ENCODE data around the gene DLX1. TPM values are rescaled to one million over a fixed set of nuclear protein-coding genes. Genes with fewer than 3 reads are reported as not detected.

DLX1 gene
- total RNA-seq, 1 donor from 2014 or later: not detected

DNA sequence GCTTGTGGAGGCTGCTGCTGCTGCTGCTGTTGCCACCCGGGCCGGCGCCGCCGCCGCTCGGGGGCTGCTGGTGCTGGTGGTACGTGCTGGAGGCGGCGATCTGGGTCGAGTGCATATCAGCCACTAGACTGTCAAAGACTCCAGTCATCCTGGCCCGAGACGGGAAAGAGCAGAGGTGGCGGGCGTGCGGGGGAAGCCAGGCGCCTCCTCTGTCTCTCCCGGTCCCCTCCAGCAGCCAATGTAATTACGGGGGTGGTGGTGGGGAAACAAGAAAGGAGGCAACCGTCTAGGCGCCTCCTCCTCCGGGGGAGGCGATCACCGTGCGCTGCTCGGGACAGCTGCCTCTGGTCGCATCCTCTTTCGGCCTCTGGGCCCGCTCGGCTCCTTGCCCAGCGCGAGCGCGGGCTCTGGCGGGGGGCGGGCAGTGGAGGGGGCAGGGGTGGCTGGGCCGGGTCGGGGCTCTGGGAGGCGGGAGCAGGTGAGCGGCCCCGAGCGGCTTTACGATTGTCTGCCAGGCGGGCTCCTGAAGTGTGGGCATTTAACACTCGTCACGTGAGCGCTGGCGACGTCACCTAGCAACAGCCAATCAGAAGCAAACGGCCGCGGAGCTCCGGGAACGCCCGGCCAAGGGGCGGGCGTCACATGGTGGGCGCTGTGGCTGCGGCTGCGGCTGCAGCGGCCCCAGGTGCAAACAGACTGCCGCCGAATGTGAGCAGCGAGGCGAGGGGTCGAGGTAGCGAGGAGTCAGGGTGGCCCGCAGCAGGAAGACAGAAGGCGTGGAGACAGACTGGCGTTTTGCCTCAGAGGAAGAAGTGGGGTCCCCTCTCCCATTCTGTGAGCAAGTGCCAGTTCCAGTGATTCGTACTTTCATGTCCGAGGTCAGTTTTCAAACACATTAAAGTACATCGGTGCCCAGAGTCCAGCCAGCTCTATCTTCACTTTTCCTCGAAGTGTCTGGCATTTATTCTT lies 17.4 kb downstream of the DLX1 start, which contains the start of gene DLX2:
DLX2 (minus strand) TSS at position 510 of the 969 bp plus-strand sequence; CDS start at position 148, 362 bp downstream.
- H3K27me3 ChIP-seq: peaks cover 62% of the 10 kb centered on the region
- intact Hi-C loops (cut with DNase I): loop anchor here (2.0 kb wide), 1 partner anchor 16 kb away; no protein-coding TSS in a partner anchor

DNA sequence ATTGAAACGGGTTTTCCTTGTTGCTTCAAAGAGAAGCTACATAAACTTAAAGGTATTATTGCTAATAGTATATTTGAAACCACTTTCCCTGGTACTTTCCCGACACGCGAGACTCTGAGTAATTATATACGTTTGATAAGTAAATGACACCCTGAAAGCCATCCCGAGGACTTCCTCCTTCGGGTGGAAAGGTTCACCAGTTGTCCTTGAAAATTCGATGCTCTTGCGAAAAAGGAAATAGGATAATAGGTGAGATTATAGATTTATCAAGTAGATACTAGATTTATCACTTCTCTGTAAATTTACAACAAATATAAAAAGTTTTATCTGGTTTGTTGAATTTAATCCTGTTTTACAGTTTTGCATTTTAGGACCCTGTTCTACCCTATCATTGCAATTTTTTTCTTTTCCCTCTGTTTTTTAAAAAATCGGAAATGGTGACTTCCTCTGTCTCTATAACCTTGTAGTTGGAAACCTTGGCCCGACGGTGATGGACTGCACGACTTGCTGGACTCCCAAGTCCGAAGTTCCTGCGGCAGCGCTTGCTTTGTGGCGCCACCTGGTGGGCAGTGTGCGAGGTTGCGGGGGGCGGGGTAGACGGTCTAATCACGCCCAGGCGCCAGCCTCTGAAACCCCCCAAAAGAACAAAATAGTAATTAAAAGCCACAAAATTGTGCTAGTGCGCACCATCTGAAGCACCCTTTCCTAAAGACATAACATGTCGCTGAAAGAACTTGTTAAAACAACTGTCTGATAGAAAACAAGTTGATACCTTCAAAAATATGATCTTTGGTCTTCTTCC lies 18.4 kb downstream of the DLX1 start:
- TF ChIP-seq, protein P1, sequence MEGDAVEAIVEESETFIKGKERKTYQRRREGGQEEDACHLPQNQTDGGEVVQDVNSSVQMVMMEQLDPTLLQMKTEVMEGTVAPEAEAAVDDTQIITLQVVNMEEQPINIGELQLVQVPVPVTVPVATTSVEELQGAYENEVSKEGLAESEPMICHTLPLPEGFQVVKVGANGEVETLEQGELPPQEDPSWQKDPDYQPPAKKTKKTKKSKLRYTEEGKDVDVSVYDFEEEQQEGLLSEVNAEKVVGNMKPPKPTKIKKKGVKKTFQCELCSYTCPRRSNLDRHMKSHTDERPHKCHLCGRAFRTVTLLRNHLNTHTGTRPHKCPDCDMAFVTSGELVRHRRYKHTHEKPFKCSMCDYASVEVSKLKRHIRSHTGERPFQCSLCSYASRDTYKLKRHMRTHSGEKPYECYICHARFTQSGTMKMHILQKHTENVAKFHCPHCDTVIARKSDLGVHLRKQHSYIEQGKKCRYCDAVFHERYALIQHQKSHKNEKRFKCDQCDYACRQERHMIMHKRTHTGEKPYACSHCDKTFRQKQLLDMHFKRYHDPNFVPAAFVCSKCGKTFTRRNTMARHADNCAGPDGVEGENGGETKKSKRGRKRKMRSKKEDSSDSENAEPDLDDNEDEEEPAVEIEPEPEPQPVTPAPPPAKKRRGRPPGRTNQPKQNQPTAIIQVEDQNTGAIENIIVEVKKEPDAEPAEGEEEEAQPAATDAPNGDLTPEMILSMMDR (IDR thresholded peaks at IDR 0.05): peak; percentile 59 to 65 (median 63)
- Histone ChIP-seq H3K27me3 (peaks cover 55% of the 10 kb centered on the region), H3K4me3 (peak overlapping the region; percentile 50 to 67), H3K9me3 (no peaks in the 10 kb centered on the region), H3K36me3 (no peaks in the 10 kb centered on the region), H3K4me1 (peaks cover 13 to 39% of the 10 kb centered on the region in 2 donors), H3K27ac (no peak overlapping the region)
- intact Hi-C loops (cut with DNase I): loop anchor here (2.0 kb wide), 1 partner anchor 17 kb away; no protein-coding TSS in a partner anchor
- peak in 1 of 2 donors; percentile 82 for DNase-seq (ENCODE audit: low spot score in 2 of 2)

More for the DNA sequence above, 17.4 kb downstream of the DLX1 start, which contains the start of gene DLX2:
- Histone ChIP-seq H3K36me3 (no peaks in the 10 kb centered on the region), H3K27ac (no peak within 1 kb of the TSS), H3K4me1 (peaks cover 14 to 40% of the 10 kb centered on the region in 2 donors), H3K4me3 (peak within 1 kb of the TSS; percentile 50 to 67), H3K9me3 (no peaks in the 10 kb centered on the region)
- DNase-seq (ENCODE audit: low spot score in 2 of 2): peak; percentile 36 to 67
- TF ChIP-seq, protein P1 (IDR thresholded peaks at IDR 0.05): no peak

DNA sequence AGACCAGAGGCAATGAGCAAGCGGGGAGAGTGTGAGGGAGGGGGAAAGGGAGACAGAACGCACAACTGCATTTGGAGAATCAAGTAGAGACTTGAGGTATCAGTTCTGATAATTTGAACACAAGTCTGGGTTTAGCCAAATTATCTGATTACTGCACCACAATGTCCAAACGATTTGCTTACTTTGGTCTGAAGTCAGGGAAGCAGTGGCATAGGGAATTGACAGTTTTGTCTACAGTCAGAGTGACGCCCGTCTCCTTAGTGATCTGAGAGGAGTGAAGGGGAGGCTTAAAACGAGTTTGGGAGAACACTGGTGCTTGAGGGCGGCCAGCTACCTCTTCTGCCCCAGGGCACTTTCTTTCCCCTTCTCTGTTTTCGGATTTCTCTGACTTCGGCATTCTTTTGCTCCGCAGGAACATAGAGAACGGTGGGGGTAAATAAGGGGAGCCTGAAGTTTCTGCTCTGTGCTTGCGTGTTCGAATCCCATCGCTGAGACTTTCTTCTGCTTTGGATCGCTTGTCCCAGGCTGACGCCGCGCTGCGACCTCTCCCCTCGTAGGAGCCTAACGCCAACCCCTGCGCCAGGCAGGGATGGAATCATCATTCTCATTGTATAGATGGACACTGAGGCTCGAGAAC lies 20.3 kb downstream of the DLX1 start:
- H3K36me3 ChIP-seq: no peaks in the 10 kb centered on the region
- TF ChIP-seq, protein P1 (IDR thresholded peaks at IDR 0.05): no peak
- DNase-seq (ENCODE audit: low spot score in 2 of 2): no peak
- H3K27ac ChIP-seq: no peak overlapping the region
- peaks cover 0 to 22% of the 10 kb centered on the region in 2 donors for H3K4me1 ChIP-seq
- intact Hi-C loops (cut with DNase I): loop anchor here (5.0 kb wide), 1 partner anchor 293 kb away; no protein-coding TSS in a partner anchor
- peak overlapping the region; percentile 39 for H3K4me3 ChIP-seq
- H3K27me3 ChIP-seq: peaks cover 43% of the 10 kb centered on the region
- no peaks in the 10 kb centered on the region for H3K9me3 ChIP-seq

DNA sequence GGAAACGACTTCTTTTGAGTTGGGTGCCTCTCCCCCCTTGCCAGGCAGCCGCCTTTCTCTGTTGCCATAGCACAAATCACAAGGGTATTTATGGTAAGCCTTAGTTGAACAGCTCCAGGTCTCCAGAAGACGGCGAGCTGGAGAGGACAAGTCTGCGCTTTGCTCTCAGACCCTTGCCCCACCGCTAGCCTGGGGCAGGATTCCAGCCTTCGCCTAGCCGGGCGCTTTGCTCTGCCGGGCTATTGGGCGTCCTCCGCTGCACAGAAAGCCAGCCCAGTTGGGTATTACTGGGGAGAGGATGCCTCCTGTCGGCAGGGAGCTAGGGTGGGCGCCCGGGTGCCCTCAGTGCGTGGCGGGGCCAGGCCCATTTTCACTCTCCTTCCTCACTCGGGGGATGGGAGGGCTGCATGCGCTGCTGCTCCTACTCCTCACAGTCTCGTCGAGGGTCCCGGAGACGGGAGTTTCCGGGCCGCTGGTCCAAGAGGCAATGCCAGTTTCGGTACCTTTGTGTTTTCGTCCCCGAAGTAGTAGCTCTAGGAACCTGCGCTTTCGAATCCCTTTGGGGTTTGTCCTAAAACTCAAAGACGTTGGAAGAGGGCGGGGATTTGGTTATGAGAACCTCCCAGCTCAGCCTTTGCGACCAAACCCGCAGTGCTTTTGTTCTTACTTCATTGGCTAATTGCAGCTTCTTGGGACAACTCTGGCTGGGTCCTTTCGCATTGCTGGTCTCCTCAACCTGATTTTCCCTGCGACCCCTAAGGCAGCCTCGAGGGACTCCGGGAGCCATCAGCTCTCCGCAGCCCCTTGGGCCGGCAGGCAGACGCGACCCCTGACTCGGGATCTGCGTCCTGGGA lies 21.0 kb downstream of the DLX1 start:
- no peak overlapping the region for H3K27ac ChIP-seq
- no peaks in the 10 kb centered on the region for H3K9me3 ChIP-seq
- TF ChIP-seq, protein P1 (IDR thresholded peaks at IDR 0.05): peak in 2 of 3 experiments; percentile 3 to 31
- peaks cover 0 to 20% of the 10 kb centered on the region in 2 donors for H3K4me1 ChIP-seq
- H3K27me3 ChIP-seq: peaks cover 36% of the 10 kb centered on the region
- intact Hi-C loops (cut with DNase I): loop anchor here (5.0 kb wide), 1 partner anchor 294 kb away; no protein-coding TSS in a partner anchor
- H3K36me3 ChIP-seq: no peaks in the 10 kb centered on the region
- no peak for DNase-seq (ENCODE audit: low spot score in 2 of 2)
- H3K4me3 ChIP-seq: peak overlapping the region; percentile 39

Measured in ascending aorta (tissue), 2 donors.